ENCODE results near the gene MEX3B. TPM values are rescaled to one million over a fixed set of nuclear protein-coding genes. Genes with fewer than 3 reads are reported as not detected.
"Not testable (repeated sequence)": the region's sequence is repeated elsewhere in the genome, so short reads cannot be mapped to it uniquely, and the experiment has no call there.

Gene MEX3B
- total RNA-seq, 3 donors from 2014 or later = 0.98 to 2.3 (median 2.2) TPM

DNA sequence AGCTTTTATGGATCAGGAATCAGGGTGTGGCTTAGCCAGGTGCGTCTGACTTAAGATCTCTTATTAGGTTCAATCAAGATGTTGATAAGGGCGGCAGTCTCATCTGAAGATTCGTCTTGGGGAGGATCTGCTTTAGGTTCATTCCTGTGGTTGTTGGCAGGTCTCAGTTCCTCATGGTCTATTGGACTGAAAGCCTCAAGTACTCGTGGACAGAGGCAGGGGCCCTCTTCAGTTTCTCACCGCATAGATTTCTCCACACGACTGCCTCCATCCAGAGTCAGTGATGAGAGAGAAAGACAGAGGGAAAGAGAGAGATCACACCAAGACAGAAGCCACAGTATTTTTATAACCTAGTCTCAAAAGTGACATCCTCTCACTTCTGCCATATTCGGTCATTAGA is 9.4 kb downstream of the MEX3B start:
- DNase-seq (ENCODE audit: low spot score in 2 of 2) = no peak
- TF ChIP-seq POLR2AphosphoS5 (IDR thresholded peaks at IDR 0.05) (no peak), POLR2A (IDR thresholded peaks at IDR 0.05) (no peak)
- TF ChIP-seq, protein P1, sequence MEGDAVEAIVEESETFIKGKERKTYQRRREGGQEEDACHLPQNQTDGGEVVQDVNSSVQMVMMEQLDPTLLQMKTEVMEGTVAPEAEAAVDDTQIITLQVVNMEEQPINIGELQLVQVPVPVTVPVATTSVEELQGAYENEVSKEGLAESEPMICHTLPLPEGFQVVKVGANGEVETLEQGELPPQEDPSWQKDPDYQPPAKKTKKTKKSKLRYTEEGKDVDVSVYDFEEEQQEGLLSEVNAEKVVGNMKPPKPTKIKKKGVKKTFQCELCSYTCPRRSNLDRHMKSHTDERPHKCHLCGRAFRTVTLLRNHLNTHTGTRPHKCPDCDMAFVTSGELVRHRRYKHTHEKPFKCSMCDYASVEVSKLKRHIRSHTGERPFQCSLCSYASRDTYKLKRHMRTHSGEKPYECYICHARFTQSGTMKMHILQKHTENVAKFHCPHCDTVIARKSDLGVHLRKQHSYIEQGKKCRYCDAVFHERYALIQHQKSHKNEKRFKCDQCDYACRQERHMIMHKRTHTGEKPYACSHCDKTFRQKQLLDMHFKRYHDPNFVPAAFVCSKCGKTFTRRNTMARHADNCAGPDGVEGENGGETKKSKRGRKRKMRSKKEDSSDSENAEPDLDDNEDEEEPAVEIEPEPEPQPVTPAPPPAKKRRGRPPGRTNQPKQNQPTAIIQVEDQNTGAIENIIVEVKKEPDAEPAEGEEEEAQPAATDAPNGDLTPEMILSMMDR (IDR thresholded peaks at IDR 0.05) = no peak
- Histone ChIP-seq H3K27me3 (no peaks in the 10 kb centered on the region), H3K4me3 (no peak overlapping the region), H3K27ac (no peak overlapping the region), H3K9me3 (no peaks in the 10 kb centered on the region), H3K36me3 (no peaks in the 10 kb centered on the region), H3K4me1 (no peaks in the 10 kb centered on the region)
- intact Hi-C loops (cut with DNase I; ENCODE audit: low total_unique reads) = no loop called here

DNA sequence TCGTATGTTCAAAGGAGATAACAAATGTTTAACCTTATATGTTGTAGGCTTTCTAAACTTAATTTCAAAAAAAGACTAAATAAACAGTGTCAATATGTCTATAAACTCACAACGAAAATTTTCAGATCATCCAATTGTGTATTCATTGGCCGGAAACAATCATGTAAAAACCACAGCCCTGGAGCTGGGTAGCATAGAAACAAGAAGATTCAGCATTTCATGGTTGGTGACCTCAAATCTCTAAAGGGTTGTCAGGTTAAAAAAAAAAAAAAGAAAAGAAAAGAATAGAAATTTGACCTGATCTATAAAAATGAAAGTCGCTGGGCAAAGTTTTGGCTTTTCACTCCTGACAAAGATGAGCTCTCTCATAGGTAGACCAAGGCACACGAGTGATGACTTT is 13.9 kb downstream of the MEX3B start:
- Histone ChIP-seq H3K4me3 (no peak overlapping the region), H3K27me3 (no peaks in the 10 kb centered on the region), H3K9me3 (no peaks in the 10 kb centered on the region), H3K36me3 (no peaks in the 10 kb centered on the region), H3K4me1 (no peaks in the 10 kb centered on the region), H3K27ac (no peak overlapping the region)
- intact Hi-C loops (cut with DNase I; ENCODE audit: low total_unique reads) = no loop called here
- TF ChIP-seq POLR2A (IDR thresholded peaks at IDR 0.05) (no peak), POLR2AphosphoS5 (IDR thresholded peaks at IDR 0.05) (no peak)
- TF ChIP-seq, protein P1 (IDR thresholded peaks at IDR 0.05) = no peak
- no peak for DNase-seq (ENCODE audit: low spot score in 2 of 2)

DNA sequence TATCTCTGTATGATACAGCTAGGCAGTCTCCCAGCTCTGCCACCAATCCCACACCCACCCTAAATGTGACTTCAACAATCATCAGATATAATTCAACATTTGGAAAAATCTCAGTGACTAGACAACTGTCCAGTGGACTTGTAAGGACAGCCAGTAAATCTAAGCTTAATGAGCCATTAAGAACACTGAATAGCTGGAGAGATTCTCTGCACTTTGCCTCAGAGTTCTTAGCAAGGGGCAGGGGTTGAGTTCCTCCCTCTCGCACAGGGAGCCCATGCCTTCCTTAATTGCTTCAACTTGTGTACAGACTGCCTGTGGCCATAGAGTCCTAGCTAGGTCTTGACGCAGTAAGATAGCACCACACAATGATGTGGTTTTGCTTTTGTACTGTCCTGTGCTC is 15.6 kb downstream of the MEX3B start:
- DNase-seq (ENCODE audit: low spot score in 2 of 2) = no peak
- H3K27ac ChIP-seq = no peak overlapping the region
- intact Hi-C loops (cut with DNase I; ENCODE audit: low total_unique reads) = no loop called here
- H3K4me1 ChIP-seq = no peaks in the 10 kb centered on the region
- no peaks in the 10 kb centered on the region for H3K9me3 ChIP-seq
- H3K4me3 ChIP-seq = no peak overlapping the region
- TF ChIP-seq POLR2AphosphoS5 (IDR thresholded peaks at IDR 0.05) = no peak
- TF ChIP-seq, protein P1 (IDR thresholded peaks at IDR 0.05) = no peak
- no peak for TF ChIP-seq POLR2A (IDR thresholded peaks at IDR 0.05)
- no peaks in the 10 kb centered on the region for H3K36me3 ChIP-seq
- no peaks in the 10 kb centered on the region for H3K27me3 ChIP-seq

DNA sequence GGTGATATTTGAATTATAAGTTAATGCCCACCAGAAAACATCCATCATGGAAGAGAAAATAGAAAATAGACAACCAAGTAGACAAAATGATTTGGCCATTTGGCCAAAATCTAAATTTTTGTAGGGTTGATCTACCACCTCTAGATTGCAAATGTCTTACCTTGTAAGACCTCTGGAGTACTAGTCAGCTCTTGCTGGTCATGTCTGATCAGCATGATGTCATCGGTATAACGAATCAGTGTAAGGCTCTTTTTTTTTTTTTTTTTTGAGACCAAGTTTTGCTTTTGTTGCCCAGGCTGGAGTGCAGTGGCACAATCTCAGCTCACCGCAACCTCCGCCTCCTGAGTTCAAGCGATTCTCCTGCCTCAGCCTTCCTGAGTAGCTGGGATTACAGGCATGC is 17.7 kb downstream of the MEX3B start:
- DNase-seq (ENCODE audit: low spot score in 2 of 2); H3K9me3 ChIP-seq; H3K4me3 ChIP-seq; H3K27ac ChIP-seq; H3K4me1 ChIP-seq; H3K36me3 ChIP-seq; H3K27me3 ChIP-seq; intact Hi-C loops (cut with DNase I; ENCODE audit: low total_unique reads): not testable (repeated sequence)

DNA sequence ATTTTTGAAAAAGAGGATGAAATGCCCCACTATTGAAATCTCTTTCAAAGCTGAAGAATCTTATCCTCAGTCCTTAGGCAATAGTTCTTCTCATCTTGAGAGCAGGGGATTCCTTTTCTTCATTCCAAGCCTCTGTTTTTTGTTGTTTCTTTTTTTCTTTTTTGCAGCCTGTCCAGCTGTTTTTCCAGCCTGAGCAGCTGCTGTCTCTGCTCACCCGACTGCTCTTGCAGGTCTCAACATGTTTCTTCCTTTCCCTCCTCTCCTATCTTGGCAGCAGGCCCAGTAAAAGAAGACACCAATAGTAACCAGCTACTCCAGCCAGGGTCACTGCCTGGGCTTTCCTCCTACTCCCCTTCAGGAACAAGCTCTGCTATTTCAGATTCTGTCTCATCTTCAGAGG is 23.8 kb downstream of the MEX3B start:
- peak in 1 of 2 donors; percentile 68 for DNase-seq (ENCODE audit: low spot score in 2 of 2)
- intact Hi-C loops (cut with DNase I; ENCODE audit: low total_unique reads) = no loop called here
- Histone ChIP-seq H3K4me3 (no peak overlapping the region), H3K27ac (peak overlapping the region in 1 of 2 donors; percentile 32), H3K27me3 (no peaks in the 10 kb centered on the region), H3K4me1 (no peaks in the 10 kb centered on the region), H3K9me3 (no peaks in the 10 kb centered on the region), H3K36me3 (no peaks in the 10 kb centered on the region)
- TF ChIP-seq, protein P1 (IDR thresholded peaks at IDR 0.05) = no peak
- TF ChIP-seq POLR2AphosphoS5 (IDR thresholded peaks at IDR 0.05) (no peak), POLR2A (IDR thresholded peaks at IDR 0.05) (no peak)

Data from breast epithelium (tissue), 4 donors.